GM06990 (cell line): Measurements from ENCODE around the gene MAPK12.
A peak's percentile ranks its signal among the peaks of the same experiment; 100 is the strongest.

Experiments used
- DNase-seq: peaks from one replicate; pipeline ENCODE4 v3.0.0-alpha.2; 2011; ENCODE audit not compliant: insufficient read length; ENCODE audit errors: extremely low read depth
- H3K27me3 ChIP-seq: replicated peaks from 2 replicates; pipeline ENCODE4 v1.6.0; 2011; ENCODE audit warnings: low read length; ENCODE audit not compliant: control insufficient read depth, insufficient read depth
- H3K36me3 ChIP-seq: 2 replicates; pipeline ENCODE4 v1.5.1; 2011; ENCODE audit warnings: low read length; ENCODE audit not compliant: control insufficient read depth, insufficient read depth
- H3K4me3 ChIP-seq: replicated peaks from 2 replicates; pipeline ENCODE4 v1.5.1; 2011; ENCODE audit warnings: low read depth, mild to moderate bottlenecking, control low read depth, low read length
- CTCF ChIP-seq: IDR thresholded peaks from 2 replicates; pipeline ENCODE4 v1.5.1; 2011; ENCODE audit warnings: low read length, control low read depth, mild to moderate bottlenecking, inconsistent platforms; ENCODE audit not compliant: insufficient read depth, poor library complexity, severe bottlenecking

MAPK12 gene

DNA sequence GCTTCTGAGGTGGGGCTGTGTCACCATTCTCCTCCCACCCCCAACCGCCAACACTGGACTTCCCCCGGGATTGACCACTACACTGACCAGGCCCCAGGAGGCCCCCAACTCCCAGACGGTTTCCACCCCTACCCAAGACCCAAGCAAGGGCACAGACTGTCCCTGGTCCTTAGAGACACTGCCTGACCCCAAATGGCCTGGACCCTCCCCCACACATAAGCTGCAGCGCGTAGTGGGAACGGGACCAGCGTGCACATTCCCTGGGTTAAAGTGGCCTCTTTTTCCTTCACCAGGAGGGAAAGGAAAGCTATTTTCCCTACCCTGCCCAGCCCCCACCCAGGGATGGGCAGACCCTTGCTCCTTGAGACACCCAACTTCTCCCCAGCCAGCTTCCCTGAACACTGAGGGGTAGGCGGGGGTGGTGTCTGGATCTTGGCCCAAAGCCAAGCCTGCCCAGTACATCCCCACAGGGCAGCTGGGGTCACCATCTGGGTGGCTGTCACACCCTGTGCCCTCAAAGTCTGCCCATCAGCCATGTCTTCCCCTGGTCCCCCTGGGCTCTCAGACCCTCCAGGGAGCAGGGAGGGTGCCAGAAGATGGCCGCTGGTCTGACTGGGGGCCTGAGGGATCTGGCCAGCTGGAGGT is 1.6 kb upstream of the MAPK12 start:
- TF ChIP-seq CTCF: no peak
- no peak for DNase-seq
- H3K4me3 ChIP-seq: no peak overlapping the region
- no peaks in the 10 kb centered on the region for H3K27me3 ChIP-seq
- H3K36me3 ChIP-seq: no peaks in the 10 kb centered on the region; the same call in none of the 2 replicates

DNA sequence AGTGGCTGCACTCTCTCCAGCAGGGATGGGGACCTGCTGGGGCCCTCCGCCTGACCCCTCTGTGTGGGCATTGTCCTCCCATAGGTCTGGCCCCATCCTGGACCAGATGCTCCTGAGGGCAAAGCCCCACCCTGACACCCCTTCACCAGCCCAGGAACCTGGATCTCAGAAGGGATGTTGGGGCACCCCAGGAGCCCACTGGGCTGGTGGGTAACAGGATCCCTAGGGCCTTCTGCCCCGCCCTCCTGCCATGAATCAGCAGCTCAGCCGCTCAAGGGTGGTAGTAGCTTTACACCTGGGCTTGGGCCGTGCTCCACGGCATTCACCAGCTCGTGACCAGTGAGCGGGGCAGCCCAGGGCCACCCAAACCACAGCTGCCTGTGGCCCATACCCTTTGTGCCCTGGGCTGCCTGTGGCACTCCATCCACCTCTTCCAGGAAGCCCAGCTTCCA is 1.0 kb upstream of the MAPK12 start:
- H3K27me3 ChIP-seq: no peaks in the 10 kb centered on the region
- DNase-seq: no peak
- H3K36me3 ChIP-seq: no peaks in the 10 kb centered on the region; the same call in none of the 2 replicates
- TF ChIP-seq CTCF: no peak
- H3K4me3 ChIP-seq: no peak overlapping the region

GRCh38 chr22:50260801-50261614 is 475 bp downstream of the MAPK12 start:
- H3K27me3 ChIP-seq: no peaks in the 10 kb centered on the region
- H3K4me3 ChIP-seq: peak overlapping the region; percentile 76
- H3K36me3 ChIP-seq: no peaks in the 10 kb centered on the region; the same call in none of the 2 replicates
- TF ChIP-seq CTCF: no peak
- peak; percentile 68 for DNase-seq

DNA sequence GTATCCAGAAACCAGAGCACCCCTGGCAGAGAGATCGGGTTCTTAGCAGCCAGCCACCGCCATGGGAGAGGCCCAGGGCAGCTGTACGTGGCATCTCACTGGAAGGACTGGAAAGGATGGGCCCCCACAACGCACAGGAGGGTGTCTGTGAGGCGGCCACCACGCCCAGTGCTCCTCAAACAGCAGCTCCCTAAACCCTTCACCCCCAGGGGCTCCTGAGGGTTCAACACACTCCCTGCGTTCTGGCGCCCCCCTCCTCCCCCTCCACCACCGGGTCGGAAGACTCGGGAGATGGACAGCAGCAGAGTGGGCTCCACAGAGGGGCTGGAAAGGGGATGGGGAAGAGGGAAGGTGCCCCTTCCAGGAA is 1.1 kb downstream of the MAPK12 start:
- Histone ChIP-seq H3K36me3 (no peaks in the 10 kb centered on the region; the same call in none of the 2 replicates), H3K4me3 (peak overlapping the region; percentile 76), H3K27me3 (no peaks in the 10 kb centered on the region)
- TF ChIP-seq CTCF: no peak
- DNase-seq: no peak

- TF ChIP-seq CTCF: no peak
- Histone ChIP-seq H3K36me3 (no peaks in the 10 kb centered on the region; the same call in none of the 2 replicates), H3K4me3 (no peak overlapping the region), H3K27me3 (no peaks in the 10 kb centered on the region)
- no peak for DNase-seq
Observed at GRCh38 chr22:50259302-50259701, 2.2 kb downstream of the MAPK12 start.
